ENCODE results near the gene GFPT1.

- TF ChIP-seq CTCF (conservative IDR thresholded peaks at IDR 0.05 in 1 of 2, IDR thresholded peaks at IDR 0.05 in 1 of 2; ENCODE audit: low read depth in 1 of 2, low read length in 2 of 2), result no peak
- TF ChIP-seq EZH2 (IDR thresholded peaks at IDR 0.05; ENCODE audit: low read length, missing control alignments), result no peak
These were observed 33.7 kb downstream of the GFPT1 start for GRCh38 chr2:69353360-69353759.

All from fibroblast of lung (primary cell).